ENCODE measurements around the gene METTL16. TPM values are rescaled to one million over a fixed set of nuclear protein-coding genes. Genes with fewer than 3 reads are reported as not detected.

The METTL16 gene
- polyA plus RNA-seq, 1 donor (not counting 4 experiments of a cell fraction or from before 2014, with no cell fraction given) = 16.6 TPM

DNA sequence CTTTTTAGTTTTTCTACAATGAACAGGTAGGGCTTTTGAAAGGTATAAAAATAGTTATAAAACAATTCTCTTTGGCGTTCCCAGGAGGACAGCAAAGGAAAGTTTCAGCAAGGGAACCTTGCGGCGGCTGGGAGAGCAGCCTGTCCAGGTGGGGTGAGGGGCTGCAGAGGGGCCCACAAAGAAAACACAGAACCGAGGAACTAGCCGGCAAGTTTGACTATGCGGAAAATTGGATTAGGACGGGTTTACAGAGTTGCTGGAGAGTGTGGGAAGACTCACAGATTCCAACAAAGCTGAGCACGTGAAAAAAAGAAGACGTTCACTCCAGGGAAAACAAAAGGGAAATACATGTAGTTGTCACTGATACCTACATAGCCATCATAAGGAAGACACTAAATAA lies 40.2 kb upstream of the METTL16 start:
- Histone ChIP-seq H4K20me1 (ENCODE audit: control insufficient read depth, extremely low read depth, insufficient read depth, low read length) (no peaks in the 10 kb centered on the region), H3K79me2 (ENCODE audit: control insufficient read depth, insufficient read depth, low read length) (no peaks in the 10 kb centered on the region), H3K9ac (ENCODE audit: control insufficient read depth, extremely low read depth, insufficient read depth, low read length) (no peak overlapping the region), H3K9me3 (ENCODE audit: control insufficient read depth, low read depth, low read length) (no peaks in the 10 kb centered on the region), H3K27me3 (ENCODE audit: control insufficient read depth, extremely low read depth, insufficient read depth, low read length) (no peaks in the 10 kb centered on the region), H3K36me3 (ENCODE audit: control insufficient read depth in 2 of 2, extremely low read depth in 1 of 2, insufficient read depth in 2 of 2, low read length in 2 of 2) (no peaks in the 10 kb centered on the region), H2AFZ (ENCODE audit: control insufficient read depth, low read length) (no peak overlapping the region), H3K27ac (ENCODE audit: control insufficient read depth, insufficient read depth, low read length) (no peak overlapping the region), H3K4me1 (ENCODE audit: control insufficient read depth, extremely low read depth, insufficient read depth, low read length) (peaks cover 9% of the 10 kb centered on the region), H3K9me1 (ENCODE audit: control insufficient read depth, extremely low read depth, insufficient read depth, low read length) (no peaks in the 10 kb centered on the region), H3K4me3 (ENCODE audit: control insufficient read depth in 2 of 3, extremely low read depth in 1 of 3, insufficient read depth in 2 of 3, low read depth in 1 of 3, low read length in 3 of 3) (no peak overlapping the region), H3K4me2 (ENCODE audit: control insufficient read depth, extremely low read depth, insufficient read depth, low read depth, low read length) (no peak overlapping the region)
- no peak for FAIRE-seq
- no peak for DNase-seq (ENCODE audit: low read depth, low spot score)
- TF ChIP-seq EZH2 (IDR thresholded peaks at IDR 0.05; ENCODE audit: low read length) = no peak
- TF ChIP-seq, protein P1, sequence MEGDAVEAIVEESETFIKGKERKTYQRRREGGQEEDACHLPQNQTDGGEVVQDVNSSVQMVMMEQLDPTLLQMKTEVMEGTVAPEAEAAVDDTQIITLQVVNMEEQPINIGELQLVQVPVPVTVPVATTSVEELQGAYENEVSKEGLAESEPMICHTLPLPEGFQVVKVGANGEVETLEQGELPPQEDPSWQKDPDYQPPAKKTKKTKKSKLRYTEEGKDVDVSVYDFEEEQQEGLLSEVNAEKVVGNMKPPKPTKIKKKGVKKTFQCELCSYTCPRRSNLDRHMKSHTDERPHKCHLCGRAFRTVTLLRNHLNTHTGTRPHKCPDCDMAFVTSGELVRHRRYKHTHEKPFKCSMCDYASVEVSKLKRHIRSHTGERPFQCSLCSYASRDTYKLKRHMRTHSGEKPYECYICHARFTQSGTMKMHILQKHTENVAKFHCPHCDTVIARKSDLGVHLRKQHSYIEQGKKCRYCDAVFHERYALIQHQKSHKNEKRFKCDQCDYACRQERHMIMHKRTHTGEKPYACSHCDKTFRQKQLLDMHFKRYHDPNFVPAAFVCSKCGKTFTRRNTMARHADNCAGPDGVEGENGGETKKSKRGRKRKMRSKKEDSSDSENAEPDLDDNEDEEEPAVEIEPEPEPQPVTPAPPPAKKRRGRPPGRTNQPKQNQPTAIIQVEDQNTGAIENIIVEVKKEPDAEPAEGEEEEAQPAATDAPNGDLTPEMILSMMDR (optimal IDR thresholded peaks at IDR 0.05 in 1 of 3, IDR thresholded peaks at IDR 0.05 in 1 of 3, conservative IDR thresholded peaks at IDR 0.05 in 1 of 3; ENCODE audit: extremely low read depth in 1 of 3, insufficient read depth in 2 of 3, low read length in 3 of 3) = no peak
- dilution Hi-C loops (cut with MboI; ENCODE audit: extremely low pct_ligation_motif_present, low sequenced_read_pairs) = no loop called here

DNA sequence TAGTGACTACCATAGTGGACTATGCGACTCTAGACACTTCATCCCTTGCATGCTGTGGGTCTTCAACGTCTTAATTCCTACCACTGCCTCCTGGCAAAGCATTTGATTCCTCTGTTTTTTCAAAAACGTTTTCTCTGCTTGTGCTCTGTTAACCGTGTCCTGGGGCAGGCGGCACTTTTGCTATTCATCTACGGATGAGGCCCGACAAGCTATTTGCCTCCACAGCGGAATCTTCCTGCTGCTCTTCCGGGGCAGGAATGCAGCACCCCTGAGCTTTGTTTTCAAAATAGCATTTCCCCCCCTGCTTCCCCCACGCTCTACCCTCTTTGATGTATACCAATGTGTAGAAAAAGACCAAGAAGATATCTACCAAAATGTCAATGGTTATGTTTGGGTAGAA lies 39.8 kb upstream of the METTL16 start:
- H3K4me3 ChIP-seq (ENCODE audit: control insufficient read depth in 2 of 3, extremely low read depth in 1 of 3, insufficient read depth in 2 of 3, low read depth in 1 of 3, low read length in 3 of 3) = no peak overlapping the region
- H3K27ac ChIP-seq (ENCODE audit: control insufficient read depth, insufficient read depth, low read length) = no peak overlapping the region
- FAIRE-seq (no peak), DNase-seq (ENCODE audit: low read depth, low spot score) (no peak)
- no peak overlapping the region for H3K4me2 ChIP-seq (ENCODE audit: control insufficient read depth, extremely low read depth, insufficient read depth, low read depth, low read length)
- no peak overlapping the region for H2AFZ ChIP-seq (ENCODE audit: control insufficient read depth, low read length)
- H3K27me3 ChIP-seq (ENCODE audit: control insufficient read depth, extremely low read depth, insufficient read depth, low read length) = no peaks in the 10 kb centered on the region
- no peak overlapping the region for H3K9ac ChIP-seq (ENCODE audit: control insufficient read depth, extremely low read depth, insufficient read depth, low read length)
- dilution Hi-C loops (cut with MboI; ENCODE audit: extremely low pct_ligation_motif_present, low sequenced_read_pairs) = no loop called here
- no peaks in the 10 kb centered on the region for H3K9me1 ChIP-seq (ENCODE audit: control insufficient read depth, extremely low read depth, insufficient read depth, low read length)
- no peaks in the 10 kb centered on the region for H3K36me3 ChIP-seq (ENCODE audit: control insufficient read depth in 2 of 2, extremely low read depth in 1 of 2, insufficient read depth in 2 of 2, low read length in 2 of 2)
- H3K4me1 ChIP-seq (ENCODE audit: control insufficient read depth, extremely low read depth, insufficient read depth, low read length) = peaks cover 9% of the 10 kb centered on the region
- no peaks in the 10 kb centered on the region for H3K79me2 ChIP-seq (ENCODE audit: control insufficient read depth, insufficient read depth, low read length)
- H3K9me3 ChIP-seq (ENCODE audit: control insufficient read depth, low read depth, low read length) = no peaks in the 10 kb centered on the region
- H4K20me1 ChIP-seq (ENCODE audit: control insufficient read depth, extremely low read depth, insufficient read depth, low read length) = no peaks in the 10 kb centered on the region
- no peak for TF ChIP-seq EZH2 (IDR thresholded peaks at IDR 0.05; ENCODE audit: low read length)
- TF ChIP-seq, protein P1 (optimal IDR thresholded peaks at IDR 0.05 in 1 of 3, IDR thresholded peaks at IDR 0.05 in 1 of 3, conservative IDR thresholded peaks at IDR 0.05 in 1 of 3; ENCODE audit: extremely low read depth in 1 of 3, insufficient read depth in 2 of 3, low read length in 3 of 3) = no peak
